DOHH2 (cell line): ENCODE results near the gene HMG20B.

Experiments
- EZH2phosphoT487 ChIP-seq: fragments of 200-600 bp; sonication (generic); IDR thresholded peaks from 2 replicates; pipeline ENCODE4 v1.6.1; 2017; ENCODE audit warnings: borderline replicate concordance, mild to moderate bottlenecking, antibody characterized with exemption, low read length, moderate library complexity, mixed read lengths
- TF ChIP-seq, protein P1 (sequence below): fragments of 200-600 bp; sonication (generic); IDR thresholded peaks from one replicate; pipeline ENCODE4 v1.5.1; 2014; ENCODE audit warnings: antibody characterized with exemption, mild to moderate bottlenecking, low read depth, low read length; ENCODE audit not compliant: poor library complexity, severe bottlenecking

DNA sequence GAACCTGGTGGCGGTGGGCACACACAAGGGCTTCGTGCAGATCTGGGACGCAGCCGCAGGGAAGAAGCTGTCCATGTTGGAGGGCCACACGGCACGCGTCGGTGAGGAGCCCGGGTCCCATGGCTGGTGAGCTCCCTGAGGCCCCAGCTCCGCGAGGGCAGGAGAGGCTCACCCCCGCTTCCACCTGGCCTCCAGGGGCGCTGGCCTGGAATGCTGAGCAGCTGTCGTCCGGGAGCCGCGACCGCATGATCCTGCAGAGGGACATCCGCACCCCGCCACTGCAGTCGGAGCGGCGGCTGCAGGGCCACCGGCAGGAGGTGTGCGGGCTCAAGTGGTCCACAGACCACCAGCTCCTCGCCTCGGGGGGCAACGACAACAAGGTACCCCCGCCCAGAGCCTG is 41.0 kb upstream of the HMG20B start:
- TF ChIP-seq, protein P1, sequence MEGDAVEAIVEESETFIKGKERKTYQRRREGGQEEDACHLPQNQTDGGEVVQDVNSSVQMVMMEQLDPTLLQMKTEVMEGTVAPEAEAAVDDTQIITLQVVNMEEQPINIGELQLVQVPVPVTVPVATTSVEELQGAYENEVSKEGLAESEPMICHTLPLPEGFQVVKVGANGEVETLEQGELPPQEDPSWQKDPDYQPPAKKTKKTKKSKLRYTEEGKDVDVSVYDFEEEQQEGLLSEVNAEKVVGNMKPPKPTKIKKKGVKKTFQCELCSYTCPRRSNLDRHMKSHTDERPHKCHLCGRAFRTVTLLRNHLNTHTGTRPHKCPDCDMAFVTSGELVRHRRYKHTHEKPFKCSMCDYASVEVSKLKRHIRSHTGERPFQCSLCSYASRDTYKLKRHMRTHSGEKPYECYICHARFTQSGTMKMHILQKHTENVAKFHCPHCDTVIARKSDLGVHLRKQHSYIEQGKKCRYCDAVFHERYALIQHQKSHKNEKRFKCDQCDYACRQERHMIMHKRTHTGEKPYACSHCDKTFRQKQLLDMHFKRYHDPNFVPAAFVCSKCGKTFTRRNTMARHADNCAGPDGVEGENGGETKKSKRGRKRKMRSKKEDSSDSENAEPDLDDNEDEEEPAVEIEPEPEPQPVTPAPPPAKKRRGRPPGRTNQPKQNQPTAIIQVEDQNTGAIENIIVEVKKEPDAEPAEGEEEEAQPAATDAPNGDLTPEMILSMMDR = no peak
- TF ChIP-seq EZH2phosphoT487 = no peak
